Stimulated activated CD4-positive, alpha-beta T cell treated with anti-CD3 and anti-CD28 coated beads, Interleukin-1b, Interleukin-23, amount 100 ng/mL, for 1 hour (primary cell): ENCODE data around the gene SLC52A3.
"Not testable (repeated sequence)": the region's sequence is repeated elsewhere in the genome, so short reads cannot be mapped to it uniquely, and the experiment has no call there.

Source experiments
- DNase-seq, 2 donors: peaks; one replicate each; pipeline ENCODE4 v3.0.0-alpha.2; 2020; ENCODE audit warnings: low read depth in 2 of 2

The SLC52A3 gene

GRCh38 chr20:768426-768978, at the start of gene SLC52A3:
Gene SLC52A3, minus strand, starts transcription at chr20:768500. Its CDS starts 2,726 bp downstream, at chr20:765774.
- no peak for DNase-seq

GRCh38 chr20:815914-816606, 47.8 kb upstream of the SLC52A3 start:
- DNase-seq: peak; percentile 36 to 38

GRCh38 chr20:815226-815625, 46.9 kb upstream of the SLC52A3 start:
- no peak for DNase-seq

- DNase-seq: no peak
These were observed 45.1 kb upstream of the SLC52A3 start for GRCh38 chr20:813390-813789.

- not testable (repeated sequence) for DNase-seq
These were observed 44.1 kb upstream of the SLC52A3 start for GRCh38 chr20:812435-812814.

- not testable (repeated sequence) for DNase-seq
These were observed 43.6 kb upstream of the SLC52A3 start for GRCh38 chr20:811776-812434.

- DNase-seq: no peak
These were observed 37.4 kb upstream of the SLC52A3 start for GRCh38 chr20:805713-806112.

GRCh38 chr20:801678-802077, 33.4 kb upstream of the SLC52A3 start:
- no peak for DNase-seq

GRCh38 chr20:800026-800425, 31.7 kb upstream of the SLC52A3 start:
- DNase-seq: not testable (repeated sequence)

- DNase-seq: not testable (repeated sequence)
These were observed 30.4 kb upstream of the SLC52A3 start for GRCh38 chr20:798746-799145.

GRCh38 chr20:796921-797320, 28.6 kb upstream of the SLC52A3 start:
- no peak for DNase-seq

GRCh38 chr20:792248-792647, 23.9 kb upstream of the SLC52A3 start:
- no peak for DNase-seq

GRCh38 chr20:791056-791455, 22.8 kb upstream of the SLC52A3 start:
- DNase-seq: no peak

GRCh38 chr20:787825-788224, 19.5 kb upstream of the SLC52A3 start:
- no peak for DNase-seq

- no peak for DNase-seq
These were observed 11.5 kb upstream of the SLC52A3 start for GRCh38 chr20:779771-780170.

GRCh38 chr20:776165-776564, 7.9 kb upstream of the SLC52A3 start:
- DNase-seq: no peak

- no peak for DNase-seq
These were observed 7.4 kb upstream of the SLC52A3 start for GRCh38 chr20:775679-776135.

- no peak for DNase-seq
These were observed 6.4 kb upstream of the SLC52A3 start for GRCh38 chr20:774660-775057.

- DNase-seq: no peak
These were observed 5.8 kb upstream of the SLC52A3 start for GRCh38 chr20:774016-774659.

GRCh38 chr20:772806-773205, 4.5 kb upstream of the SLC52A3 start:
- no peak for DNase-seq

GRCh38 chr20:771741-772464, 3.6 kb upstream of the SLC52A3 start:
- no peak for DNase-seq

- no peak for DNase-seq
These were observed 2.4 kb upstream of the SLC52A3 start for GRCh38 chr20:770691-771090.
